GM18909 (cell line): ENCODE results near the gene GPR25.

Source experiments
- ATAC-seq: cut with Tn5 transposase; IDR thresholded peaks from one replicate; pipeline ENCODE4 v1.9.1; 2021; ENCODE audit warnings: mild to moderate bottlenecking; ENCODE audit not compliant: unreplicated experiment, poor library complexity

Gene GPR25

DNA sequence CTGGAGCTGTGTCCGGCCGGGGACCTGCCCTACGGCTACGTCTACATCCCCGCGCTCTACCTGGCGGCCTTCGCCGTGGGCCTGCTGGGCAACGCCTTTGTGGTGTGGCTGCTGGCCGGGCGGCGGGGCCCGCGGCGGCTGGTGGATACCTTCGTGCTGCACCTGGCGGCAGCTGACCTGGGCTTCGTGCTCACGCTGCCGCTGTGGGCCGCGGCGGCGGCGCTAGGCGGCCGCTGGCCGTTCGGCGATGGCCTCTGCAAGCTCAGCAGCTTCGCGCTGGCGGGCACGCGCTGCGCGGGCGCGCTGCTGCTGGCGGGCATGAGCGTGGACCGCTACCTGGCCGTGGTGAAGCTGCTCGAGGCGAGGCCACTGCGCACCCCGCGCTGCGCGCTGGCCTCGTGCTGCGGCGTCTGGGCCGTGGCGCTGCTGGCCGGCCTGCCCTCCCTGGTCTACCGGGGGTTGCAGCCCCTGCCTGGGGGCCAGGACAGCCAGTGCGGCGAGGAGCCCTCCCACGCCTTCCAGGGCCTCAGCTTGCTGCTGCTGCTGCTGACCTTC, 412 bp downstream of the GPR25 start:
- ATAC-seq = no peak

DNA sequence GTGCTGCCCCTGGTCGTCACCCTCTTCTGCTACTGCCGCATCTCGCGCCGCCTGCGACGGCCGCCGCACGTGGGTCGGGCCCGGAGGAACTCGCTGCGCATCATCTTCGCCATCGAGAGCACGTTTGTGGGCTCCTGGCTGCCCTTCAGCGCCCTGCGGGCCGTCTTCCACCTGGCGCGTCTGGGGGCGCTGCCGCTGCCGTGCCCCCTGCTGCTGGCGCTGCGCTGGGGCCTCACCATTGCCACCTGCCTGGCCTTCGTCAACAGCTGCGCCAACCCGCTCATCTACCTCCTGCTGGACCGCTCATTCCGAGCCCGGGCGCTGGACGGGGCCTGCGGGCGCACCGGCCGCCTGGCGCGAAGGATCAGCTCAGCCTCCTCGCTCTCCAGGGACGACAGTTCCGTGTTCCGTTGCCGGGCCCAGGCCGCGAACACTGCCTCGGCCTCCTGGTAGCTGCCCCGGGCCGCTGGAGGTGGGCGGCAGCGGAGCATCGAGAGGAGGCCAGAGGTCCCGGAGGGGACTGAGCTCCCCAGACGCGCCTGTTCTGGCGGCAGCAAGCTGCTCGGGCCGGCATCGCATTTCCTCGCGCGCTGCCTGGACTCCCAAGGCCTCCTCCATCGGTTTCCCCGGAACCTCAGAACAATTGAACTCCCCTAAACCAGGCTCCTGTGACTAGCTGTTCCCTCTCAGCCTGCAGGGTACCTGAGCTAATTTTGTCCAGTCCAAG, 1.1 kb downstream of the GPR25 start:
- no peak for ATAC-seq

DNA sequence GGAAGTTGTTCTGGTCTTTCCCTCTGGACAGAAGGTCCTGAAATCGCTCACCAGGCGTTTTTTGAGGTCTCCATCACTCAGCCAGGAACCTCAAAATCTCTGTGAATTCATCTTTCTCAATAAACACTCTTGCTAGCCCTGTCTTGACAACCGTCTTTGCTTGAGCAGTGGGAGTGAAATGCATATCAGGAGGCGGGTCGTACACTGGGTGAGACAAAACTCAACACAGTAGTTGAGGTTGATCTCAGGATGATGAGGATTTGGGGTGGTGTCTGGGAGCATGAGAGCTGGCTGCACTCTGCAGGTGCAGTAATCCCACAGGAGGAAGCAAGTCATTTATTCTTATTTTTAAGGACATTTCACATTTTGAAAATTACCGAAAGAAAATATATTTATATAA, 1.9 kb downstream of the GPR25 start:
- no peak for ATAC-seq

DNA sequence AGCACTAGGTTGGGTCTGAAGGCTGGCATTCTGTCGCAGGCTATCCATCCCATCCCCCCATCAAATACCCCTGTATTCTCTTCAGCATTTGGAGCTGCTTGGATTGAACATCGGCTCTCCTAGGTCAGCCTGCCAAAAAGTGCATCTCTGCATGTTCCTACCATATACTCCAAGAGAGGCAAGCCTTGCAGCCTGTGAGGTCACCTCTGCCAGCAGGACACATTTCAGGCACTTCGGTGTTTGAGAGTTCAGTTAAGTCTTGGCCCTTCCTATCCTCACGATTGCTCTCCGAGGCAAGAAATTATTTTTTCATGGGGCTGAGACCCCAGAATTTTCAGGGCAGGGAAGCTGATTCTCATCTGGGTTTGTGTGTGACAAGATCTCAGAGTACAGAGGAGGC, 2.6 kb downstream of the GPR25 start:
- no peak for ATAC-seq

DNA sequence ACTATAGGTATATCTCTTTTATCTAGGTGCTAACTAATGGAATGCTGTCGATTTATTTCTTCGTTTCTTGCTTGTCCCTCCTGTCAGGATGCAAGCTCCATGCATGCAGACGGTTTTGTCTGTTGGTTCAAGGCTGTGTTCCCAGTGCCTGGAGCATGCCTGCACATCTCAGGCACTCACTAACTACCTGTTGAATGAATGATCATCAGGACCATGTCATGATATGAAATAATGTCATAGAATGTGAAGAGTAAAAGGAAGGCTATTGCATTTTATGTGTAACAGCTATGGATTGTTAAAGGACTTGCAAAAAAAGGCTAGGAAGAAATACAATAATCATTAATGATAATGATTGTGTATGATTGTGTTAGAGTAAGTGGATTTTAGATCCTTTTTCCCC, 4.2 kb downstream of the GPR25 start:
- ATAC-seq = no peak

DNA sequence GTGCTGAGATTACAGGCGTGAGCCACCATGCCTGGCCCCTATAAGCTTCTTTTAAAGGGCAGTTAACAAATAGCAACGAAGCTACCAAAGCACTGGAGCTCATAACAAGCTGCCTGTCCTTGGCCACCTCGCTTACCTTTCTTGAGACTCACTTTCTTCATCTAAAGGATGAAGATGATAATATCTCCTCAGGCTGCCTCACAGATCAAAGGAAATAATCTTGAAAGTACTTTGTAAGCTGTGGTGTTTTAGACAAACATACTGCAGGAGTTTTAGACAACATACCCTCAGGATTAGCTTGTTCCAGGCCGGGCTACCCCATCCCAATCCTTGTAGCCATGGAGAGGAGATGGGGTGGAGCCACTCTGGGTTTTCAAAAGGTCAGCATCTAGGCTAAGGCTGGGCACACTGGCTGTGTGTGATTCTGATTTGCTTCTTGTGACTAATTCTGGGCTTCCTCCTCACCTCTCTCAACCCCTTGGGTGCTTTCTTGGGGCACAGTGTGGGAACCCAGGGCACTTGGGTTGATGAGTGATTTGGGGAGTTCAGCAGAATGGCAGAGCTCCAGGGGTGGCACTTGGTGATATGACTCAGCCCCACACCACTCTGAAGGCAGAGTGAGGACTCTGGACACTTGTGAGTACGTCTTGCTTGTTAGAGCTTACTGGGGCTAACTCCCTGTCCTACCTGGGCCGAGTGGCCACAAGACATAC, 5.2 kb downstream of the GPR25 start:
- peak; percentile 88 for ATAC-seq

DNA sequence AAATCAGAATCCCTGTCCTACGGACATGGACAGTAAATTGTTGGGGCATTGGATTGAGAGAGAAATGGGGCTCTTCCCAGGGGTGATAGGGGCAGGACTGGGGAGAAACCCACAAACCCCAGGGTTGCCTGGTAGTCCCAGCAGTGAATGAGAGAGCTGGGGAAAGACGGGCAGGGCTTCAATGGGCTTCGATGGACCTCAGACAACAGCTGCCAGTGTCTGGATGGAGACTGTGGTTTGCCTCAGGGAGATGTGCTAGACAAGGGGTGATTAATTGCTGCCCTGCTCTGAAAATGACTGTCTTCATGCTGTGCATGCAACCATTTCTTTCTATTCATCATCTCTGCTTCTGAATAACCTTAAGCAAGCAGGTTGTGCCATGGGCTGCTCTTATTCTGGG, 7.4 kb downstream of the GPR25 start:
- peak; percentile 56 for ATAC-seq

DNA sequence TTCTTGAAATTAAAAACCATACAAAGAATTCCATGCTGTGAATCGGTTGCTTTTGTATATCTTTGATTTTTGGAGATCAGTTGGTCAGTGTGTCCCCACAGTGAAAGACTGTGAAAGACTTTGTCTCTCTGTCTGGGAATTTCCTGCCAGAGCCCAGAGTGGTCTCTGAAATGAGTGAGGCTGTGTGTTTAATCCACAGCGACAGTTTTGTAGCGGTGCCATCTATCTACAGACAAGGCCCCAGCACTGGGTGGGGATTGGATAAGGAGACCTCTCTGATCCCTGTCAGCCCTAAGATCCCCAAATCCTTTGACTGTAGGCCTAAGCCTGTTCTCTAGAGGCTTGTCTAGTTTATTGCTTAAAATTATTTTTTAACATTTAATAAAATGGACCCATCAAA, 10.3 kb downstream of the GPR25 start:
- ATAC-seq = no peak

DNA sequence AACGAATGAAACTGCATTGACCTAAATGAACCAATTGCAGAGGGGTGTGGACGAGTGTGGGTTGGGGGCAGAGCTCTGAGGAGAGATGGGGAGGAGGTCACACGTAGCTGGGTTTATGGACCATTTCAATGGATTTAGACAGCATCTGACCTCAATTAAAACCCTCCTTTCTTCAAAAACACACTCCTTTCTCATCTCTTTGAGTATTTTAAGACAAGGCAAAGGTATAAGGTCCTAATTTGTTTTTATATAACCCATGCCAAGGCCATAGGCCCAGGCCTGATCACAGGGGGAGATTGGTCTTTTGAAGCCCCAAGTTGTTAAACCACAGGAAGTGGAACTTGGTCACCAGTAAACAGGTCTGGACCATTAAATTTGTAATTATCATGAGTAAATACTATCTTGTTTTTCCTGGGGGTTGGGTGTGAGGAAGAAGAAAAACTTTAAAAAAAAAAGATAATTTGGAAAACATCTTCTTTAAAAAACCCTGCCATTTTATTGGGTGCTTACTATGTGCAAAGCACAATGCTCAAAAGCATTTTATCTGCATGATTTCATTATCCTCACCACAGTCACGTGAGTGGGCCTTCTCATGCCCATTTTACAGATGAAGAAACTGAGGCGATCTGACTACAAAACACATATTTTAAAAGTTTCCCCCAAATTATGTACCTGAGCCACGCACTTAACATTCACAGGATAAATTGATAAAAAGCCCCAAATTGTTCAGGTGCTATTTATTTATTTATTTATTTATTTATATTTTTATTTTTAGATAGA, 13.0 kb downstream of the GPR25 start:
- no peak for ATAC-seq

DNA sequence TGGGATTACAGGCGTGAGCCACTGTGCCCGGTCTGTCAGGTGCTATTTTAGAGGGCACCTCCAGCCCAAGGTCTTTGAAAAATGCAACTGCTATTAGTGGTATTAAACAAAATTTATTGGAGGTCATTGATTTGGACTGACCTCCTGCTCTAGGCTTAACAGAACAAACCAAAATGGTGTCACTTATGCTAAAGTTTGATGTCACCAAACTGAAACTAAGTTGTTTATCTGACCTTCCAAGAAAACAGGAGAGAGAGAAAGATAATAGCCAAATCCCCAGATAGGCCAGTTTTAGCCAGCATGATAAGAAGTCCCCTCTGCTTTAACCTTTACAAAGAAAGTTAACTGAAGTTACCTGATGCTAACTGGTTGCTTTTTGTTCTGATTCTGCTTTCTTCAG, 13.8 kb downstream of the GPR25 start:
- no peak for ATAC-seq

DNA sequence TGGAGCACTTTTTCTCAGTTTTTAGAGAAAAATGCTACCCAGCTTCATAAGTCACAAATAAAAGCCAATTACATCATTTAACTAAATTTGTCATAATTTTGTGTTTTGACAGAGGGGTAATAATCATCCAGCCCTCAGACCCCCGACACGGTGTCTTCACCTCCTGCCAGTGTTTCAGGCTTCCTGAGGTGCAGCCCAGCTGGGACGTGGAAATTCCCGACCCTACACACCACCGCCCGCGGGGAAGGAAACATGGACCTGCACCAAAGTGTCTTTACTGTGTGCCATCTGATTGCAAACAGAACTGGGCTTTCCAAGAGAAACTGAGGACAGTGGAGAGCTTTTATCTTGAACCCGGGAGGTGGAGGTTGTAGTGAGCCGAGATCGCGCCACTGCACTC, 14.3 kb downstream of the GPR25 start:
- ATAC-seq = no peak

DNA sequence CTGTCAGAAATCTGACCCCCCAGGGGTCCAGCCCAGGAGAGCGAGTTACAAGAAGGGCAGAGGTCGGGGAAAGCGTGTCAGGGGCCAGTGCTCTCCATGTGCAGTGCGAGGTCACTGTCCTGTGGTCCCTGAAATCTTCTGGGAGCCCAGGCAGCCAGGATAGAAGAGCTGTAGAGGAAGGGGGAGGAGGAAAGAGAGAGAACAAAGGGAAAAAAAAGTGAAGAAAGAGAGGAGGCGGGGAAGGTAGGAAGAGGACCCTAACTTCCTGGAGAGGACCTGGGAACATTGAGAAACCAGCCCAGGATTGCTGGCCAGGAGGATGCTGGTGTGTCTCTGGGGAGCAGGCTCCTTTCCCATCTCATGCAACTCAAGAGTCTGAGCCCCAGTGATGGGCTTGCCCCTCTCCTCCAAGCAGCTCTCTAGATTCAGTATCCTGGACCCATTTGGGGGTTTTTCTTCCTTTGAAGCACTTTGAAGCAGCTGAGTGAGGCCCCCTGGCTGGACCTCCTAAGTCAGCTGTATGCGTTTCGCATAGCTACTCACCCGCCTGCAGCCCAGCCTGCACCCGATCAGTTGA, 15.1 kb downstream of the GPR25 start:
- no peak for ATAC-seq

DNA sequence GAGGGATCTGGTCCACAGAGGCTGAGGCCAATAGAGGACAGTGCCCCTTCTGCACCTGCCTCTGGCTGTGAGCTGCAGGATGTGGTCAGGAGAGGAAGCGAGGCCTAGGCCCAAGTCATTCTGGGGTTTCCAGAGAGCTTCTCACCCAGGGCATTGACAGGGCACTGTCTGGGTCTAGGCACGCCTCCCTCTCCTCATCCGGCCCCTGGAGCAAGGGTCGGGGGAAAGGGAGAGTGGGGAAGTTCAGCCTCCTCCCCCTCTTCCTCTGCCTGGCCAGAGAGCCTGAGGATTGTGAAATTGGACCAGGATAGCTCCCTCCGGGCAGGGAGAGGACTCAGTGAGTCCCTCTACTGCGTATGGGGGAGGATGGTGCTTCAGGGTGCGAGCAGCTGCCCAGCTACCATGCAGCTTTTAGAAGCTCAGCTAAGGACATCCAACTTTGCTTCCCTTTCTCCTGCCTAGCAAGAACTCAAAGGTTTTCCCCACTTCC, 15.6 kb downstream of the GPR25 start:
- ATAC-seq = peak; percentile 90

DNA sequence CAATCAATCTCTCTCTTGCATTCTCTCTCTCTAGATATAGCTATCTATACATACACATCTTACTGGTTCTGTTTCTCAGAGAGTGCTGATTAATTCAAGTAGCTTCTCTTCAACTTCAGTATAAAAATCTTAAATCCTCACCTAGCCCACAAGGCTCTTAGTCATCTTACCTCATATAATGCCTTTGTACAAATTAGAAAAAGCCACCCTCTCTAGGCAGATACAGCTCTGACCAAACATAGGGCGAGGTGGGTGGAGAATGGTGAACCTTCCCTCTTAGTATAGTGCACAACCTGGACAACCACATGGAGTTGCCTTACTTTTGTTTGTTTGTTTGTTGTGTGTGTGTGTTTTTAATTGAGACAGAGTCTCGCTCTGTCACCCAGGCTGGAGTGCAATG, 16.8 kb downstream of the GPR25 start:
- ATAC-seq = no peak

DNA sequence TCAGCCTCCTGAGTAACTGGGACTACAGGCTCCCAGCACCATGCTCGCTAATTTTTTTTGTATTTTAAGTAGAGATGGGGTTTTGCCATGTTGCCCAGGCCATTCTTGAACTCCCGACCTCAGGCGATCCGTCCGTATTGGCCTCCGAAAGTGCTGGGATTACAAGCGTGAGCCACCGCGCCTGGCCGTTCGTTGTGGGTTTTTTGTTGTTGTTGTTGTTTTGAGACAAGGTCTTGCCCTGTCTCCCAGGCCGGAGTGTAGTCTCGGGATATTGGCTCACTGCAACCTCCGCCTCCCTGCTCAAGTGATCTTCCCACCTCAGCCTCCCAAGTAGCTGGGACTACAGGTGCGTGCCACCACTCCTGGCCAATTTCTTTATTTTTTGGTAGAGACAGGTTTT, 17.2 kb downstream of the GPR25 start:
- no peak for ATAC-seq

DNA sequence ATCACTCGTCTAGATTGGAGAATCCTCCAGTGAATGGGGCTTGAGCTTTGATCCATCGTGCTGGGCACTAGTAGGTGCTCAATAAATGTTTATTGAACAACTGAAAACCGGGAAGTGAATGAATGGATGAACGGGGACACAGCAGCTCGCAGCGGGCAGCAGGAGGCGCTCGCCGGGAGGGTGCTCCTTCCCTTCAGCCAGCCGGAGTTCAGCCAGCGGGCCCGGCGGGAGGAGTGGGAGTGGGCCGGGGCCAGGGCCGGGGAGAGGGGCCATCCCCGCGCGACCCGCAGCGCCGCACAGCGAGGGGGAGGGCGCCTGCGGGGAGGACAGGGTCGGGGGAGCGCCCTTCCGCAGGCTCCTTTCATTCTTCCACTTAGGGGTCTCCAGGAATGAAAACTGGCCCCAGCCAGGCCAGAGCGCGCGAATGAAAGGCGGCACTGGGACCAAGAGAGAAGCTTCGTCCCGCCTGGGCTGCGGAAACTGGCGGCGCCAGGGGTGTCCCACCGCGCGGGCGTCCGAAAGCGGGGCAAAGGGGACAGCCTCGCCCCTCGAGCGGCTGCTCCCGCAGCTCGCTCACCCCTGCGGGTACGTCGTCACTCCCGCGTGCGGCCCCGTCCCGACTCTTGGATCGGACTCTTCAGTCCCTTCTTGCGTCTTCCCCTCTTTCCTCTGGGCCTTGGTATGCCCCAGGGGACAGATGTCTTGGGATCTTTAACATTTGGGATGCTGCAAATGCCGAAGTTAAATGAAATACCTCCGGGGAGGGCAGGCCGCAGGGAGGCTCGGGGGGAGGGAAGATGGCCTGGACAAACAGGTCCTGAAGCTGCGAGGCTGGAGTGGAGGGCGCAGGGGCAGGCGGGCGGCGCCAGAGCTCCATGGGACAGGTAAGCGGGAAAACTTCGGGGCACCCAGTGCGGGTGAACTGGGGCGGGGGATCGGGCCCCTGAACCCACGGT, 18.3 kb downstream of the GPR25 start:
- ATAC-seq = no peak

DNA sequence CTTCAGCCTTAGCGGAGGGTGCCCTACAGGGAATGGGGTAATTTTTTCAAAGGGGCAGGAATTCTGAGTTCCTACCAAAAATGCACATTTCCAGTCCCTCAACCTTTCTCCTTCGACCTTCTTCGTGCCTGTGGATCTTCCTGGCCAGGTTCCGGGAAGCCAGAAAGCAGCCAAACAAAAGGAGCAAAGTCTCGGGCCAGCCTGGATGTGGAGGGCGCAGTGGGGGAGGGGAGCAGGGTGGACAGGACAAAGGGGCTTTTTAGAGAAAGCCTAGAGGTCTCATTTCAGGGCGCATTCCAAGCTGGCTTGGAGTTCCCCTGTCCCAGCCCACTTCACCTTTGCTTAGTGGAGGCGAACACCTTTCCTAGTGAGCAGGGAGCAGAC, 19.0 kb downstream of the GPR25 start:
- no peak for ATAC-seq

DNA sequence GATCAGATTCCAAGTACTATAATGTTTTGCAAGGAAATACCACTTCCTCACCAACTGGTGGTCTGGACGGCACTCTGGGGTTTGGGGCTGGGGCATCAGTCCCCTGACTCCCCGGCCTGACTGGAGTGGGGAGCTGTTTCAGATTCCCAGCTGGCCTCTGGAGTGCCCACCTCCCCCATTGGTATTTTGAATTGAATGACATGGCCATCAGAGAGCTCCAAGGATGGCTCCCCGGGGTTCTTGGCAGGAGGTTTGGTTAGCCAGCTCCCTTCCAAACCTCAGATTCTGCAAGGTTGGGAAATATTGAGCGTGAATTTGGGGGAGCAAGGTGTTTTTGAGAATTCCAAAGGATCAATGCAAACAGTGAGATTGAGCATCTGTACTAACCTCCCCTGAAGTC, 19.8 kb downstream of the GPR25 start:
- ATAC-seq = no peak

DNA sequence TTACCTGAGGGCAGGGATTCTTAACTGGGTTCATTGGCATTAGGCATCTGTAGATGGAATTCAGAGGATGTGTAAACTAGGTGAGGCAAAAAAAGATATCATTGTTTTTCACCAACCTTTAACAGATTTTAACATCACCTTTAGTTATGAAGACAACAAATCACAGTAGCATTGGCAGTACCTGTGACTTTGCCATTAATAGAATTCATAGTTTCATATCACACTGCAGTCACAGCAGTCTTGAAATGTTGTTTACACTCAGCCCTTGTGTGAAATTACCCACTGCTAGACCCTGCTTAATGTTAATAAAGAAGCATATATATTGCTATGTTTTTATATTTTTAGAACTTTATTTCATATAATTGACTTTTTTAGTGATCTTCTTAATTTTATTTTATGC, 20.2 kb downstream of the GPR25 start:
- no peak for ATAC-seq
